B cell (primary cell): ENCODE data around the gene CNKSR3. TPM values are rescaled to one million over a fixed set of nuclear protein-coding genes. Genes with fewer than 3 reads are reported as not detected.

Source experiments
- ATAC-seq: fragments of 200-7000 bp; cut with Tn5 transposase; one replicate; pipeline ENCODE4 v1.10.0; 2021; ENCODE audit warnings: low read depth, mild to moderate bottlenecking, moderate number of reproducible peaks, moderate library complexity
- CTCF ChIA-PET: fragments of 350-600 bp; sonication (Branson Sonifier 250); formaldehyde crosslinking; loops from one replicate; lab custom pipeline; 2021; ENCODE audit warnings: antibody characterized with exemption, inconsistent platforms; lab: Charles Lee
- POLR2A ChIA-PET: fragments of 350-600 bp; sonication (Branson Sonifier 250); formaldehyde crosslinking; loops from one replicate; lab custom pipeline; 2021; ENCODE audit warnings: antibody characterized with exemption; lab: Charles Lee
- DNase-seq: peaks from one replicate; pipeline ENCODE4 v3.0.0; 2013
- H2AFZ ChIP-seq: 2 replicates; pipeline ENCODE4 v1.6.1; 2012; ENCODE audit warnings: mild to moderate bottlenecking, low read depth, low read length; ENCODE audit not compliant: insufficient read depth, poor library complexity, severe bottlenecking
- H3K27ac ChIP-seq, 2 donors: 1 replicate in 1 of 2; 2 replicates in 1 of 2; pipeline ENCODE4 v1.5.1; 2012 to 2013; ENCODE audit warnings: low read length in 2 of 2, mild to moderate bottlenecking in 2 of 2, moderate library complexity in 1 of 2
- H3K27me3 ChIP-seq, 4 experiments: fragments of 200-600 bp in 1 of 4; sonication (generic) in 1 of 4; replicated peaks in 1 of 4; 1 replicate in 2 of 4; 2 replicates in 2 of 4; pipeline versions ENCODE4 v1.6.1 to v1.7.0; 2013 to 2016; ENCODE audit warnings: low read length in 3 of 4, mild to moderate bottlenecking in 2 of 4, mixed read lengths in 1 of 4, moderate library complexity in 1 of 4; ENCODE audit not compliant: insufficient read depth in 4 of 4, control insufficient read depth in 3 of 4; ENCODE audit errors: control extremely low read depth in 1 of 4
- H3K36me3 ChIP-seq, 2 experiments: replicated peaks in 1 of 2; 1 replicate in 1 of 2; 2 replicates in 1 of 2; pipeline versions ENCODE4 v1.6.1 to v1.7.1; 2013; ENCODE audit warnings: low read length in 1 of 2; ENCODE audit not compliant: insufficient read depth in 2 of 2, control insufficient read depth in 1 of 2; ENCODE audit errors: control extremely low read depth in 1 of 2, extremely low read depth in 1 of 2
- H3K4me1 ChIP-seq, 2 donors: fragments of 200-600 bp in 1 of 2; sonication (generic) in 1 of 2; 1 replicate in 1 of 2; 2 replicates in 1 of 2; pipeline versions ENCODE4 v1.5.1 to v1.6.1; 2013 to 2017; ENCODE audit warnings: low read length in 2 of 2; ENCODE audit not compliant: control insufficient read depth in 2 of 2, insufficient read depth in 2 of 2
- H3K4me2 ChIP-seq: replicated peaks from 2 replicates; pipeline ENCODE3; 2012; ENCODE audit warnings: mild to moderate bottlenecking, low read depth, low read length; ENCODE audit not compliant: poor library complexity, severe bottlenecking
- H3K4me3 ChIP-seq, 5 experiments: fragments of 200-600 bp in 1 of 5; sonication (generic) in 1 of 5; 1 replicate in 3 of 5; 2 replicates in 2 of 5; pipeline versions ENCODE4 v1.5.1 to v1.7.0; 2011 to 2016; ENCODE audit warnings: low read length in 4 of 5, mild to moderate bottlenecking in 4 of 5, low read depth in 2 of 5, control low read depth in 1 of 5, moderate library complexity in 1 of 5; ENCODE audit not compliant: insufficient read depth in 1 of 5; ENCODE audit errors: control extremely low read depth in 1 of 5, extremely low read depth in 1 of 5
- H3K79me2 ChIP-seq: fragments of 200-600 bp; sonication (generic); one replicate; pipeline ENCODE4 v1.6.0; 2016; ENCODE audit warnings: low read length; ENCODE audit not compliant: control insufficient read depth, insufficient read depth
- H3K9ac ChIP-seq: fragments of 200-600 bp; sonication (generic); 2 replicates; pipeline ENCODE4 v1.6.1; 2017; ENCODE audit warnings: mild to moderate bottlenecking, low read length, moderate library complexity
- H3K9me3 ChIP-seq, 3 donors: one replicate each; pipeline versions ENCODE4 v1.6.1 to v1.7.1; 2013; ENCODE audit warnings: low read length in 2 of 3; ENCODE audit not compliant: control insufficient read depth in 2 of 3, insufficient read depth in 1 of 3; ENCODE audit errors: control extremely low read depth in 1 of 3
- H4K20me1 ChIP-seq: 2 replicates; pipeline ENCODE4 v1.6.0; 2012; ENCODE audit warnings: mild to moderate bottlenecking, low read length; ENCODE audit not compliant: insufficient read depth, control insufficient read depth, poor library complexity, severe bottlenecking
- H3K27ac Mint-ChIP-seq: one replicate; pipeline ENCODE4 v1.8.0; 2021; ENCODE audit warnings: mixed read lengths
- H3K27me3 Mint-ChIP-seq: one replicate; pipeline ENCODE4 v1.8.0; 2021; ENCODE audit warnings: mixed read lengths
- H3K4me1 Mint-ChIP-seq: one replicate; pipeline ENCODE4 v1.8.0; 2021; ENCODE audit warnings: mixed read lengths
- H3K4me3 Mint-ChIP-seq: one replicate; pipeline ENCODE4 v1.8.0; 2021; ENCODE audit warnings: mixed read lengths
- H3K9me3 Mint-ChIP-seq: one replicate; pipeline ENCODE4 v1.8.0; 2022; ENCODE audit warnings: mixed read lengths; ENCODE audit not compliant: insufficient read depth
- CTCF ChIP-seq: fragments of 200-600 bp; IDR thresholded peaks from one replicate; pipeline ENCODE4 v1.8.0; 2022; ENCODE audit warnings: antibody characterized with exemption, mild to moderate bottlenecking
- EZH2 ChIP-seq: IDR thresholded peaks from 2 replicates; pipeline ENCODE4 v1.6.1; 2012; ENCODE audit warnings: borderline replicate concordance, low read depth, mild to moderate bottlenecking, moderate library complexity, low read length; ENCODE audit not compliant: insufficient read depth, poor library complexity, severe bottlenecking
- WGBS: methylation state at CpG from one replicate; pipeline ENCODE4 v1.1.5; 2013; ENCODE audit warnings: missing lambda C conversion rate; ENCODE audit not compliant: insufficient coverage; 5-methylcytosine and 5-hydroxymethylcytosine counted together
- intact Hi-C: fragments of 100-400 bp; cut with micrococcal nuclease; formaldehyde crosslinking; loops from one replicate; pipeline ENCODE4 v1.10.0; 2022
- polyA plus RNA-seq: library from polyadenylated mRNA; depleted of rRNA; stranded (reverse); fragments of >200 nt; gene quantifications from 2 replicates; pipeline ENCODE4 v1.2.3, GENCODE V29; 2012
- total RNA-seq, 2 donors: library from RNA; stranded (reverse); fragments of 120-200 nt in 1 of 2; gene quantifications; 1 replicate in 1 of 2; 2 replicates in 1 of 2; pipeline versions ENCODE4 v1.2.3 to v1.2.4, GENCODE V29; 2013 to 2022

CNKSR3 gene
- total and polyA plus RNA-seq, 2 donors (not counting 1 experiment from before 2014, with no cell fraction given), result not detected

- DNase-seq, result no peak
- Mint-ChIP-seq H3K4me1 (no peaks in the 10 kb centered on the region), H3K9me3 (no peaks in the 10 kb centered on the region), H3K27ac (no peak overlapping the region), H3K4me3 (no peak overlapping the region), H3K27me3 (peaks cover 3% of the 10 kb centered on the region)
- ATAC-seq, result no peak
- H3K9me3 ChIP-seq, result peaks cover 0 to 4% (median 0%) of the 10 kb centered on the region in 3 donors
- H3K27ac ChIP-seq, result no peak overlapping the region
- TF ChIP-seq EZH2 (no peak), CTCF (no peak)
- ChIA-PET CTCF (no interaction called here), POLR2A (no interaction called here)
- H4K20me1 ChIP-seq, result no peaks in the 10 kb centered on the region
- H3K27me3 ChIP-seq, result no peaks in the 10 kb centered on the region
- no CpG with 5 or more reads among the region's 2 CpGs for WGBS
- H3K79me2 ChIP-seq, result no peaks in the 10 kb centered on the region
- H2AFZ ChIP-seq, result no peak overlapping the region
- intact Hi-C loops, result no loop called here
- H3K9ac ChIP-seq, result no peak overlapping the region
- H3K36me3 ChIP-seq, result no peaks in the 10 kb centered on the region
- H3K4me3 ChIP-seq, result no peak overlapping the region
- no peak overlapping the region for H3K4me2 ChIP-seq
- H3K4me1 ChIP-seq, result no peaks in the 10 kb centered on the region
These were observed 132.0 kb downstream of the CNKSR3 start for GRCh38 chr6:154378518-154378917.

DNA sequence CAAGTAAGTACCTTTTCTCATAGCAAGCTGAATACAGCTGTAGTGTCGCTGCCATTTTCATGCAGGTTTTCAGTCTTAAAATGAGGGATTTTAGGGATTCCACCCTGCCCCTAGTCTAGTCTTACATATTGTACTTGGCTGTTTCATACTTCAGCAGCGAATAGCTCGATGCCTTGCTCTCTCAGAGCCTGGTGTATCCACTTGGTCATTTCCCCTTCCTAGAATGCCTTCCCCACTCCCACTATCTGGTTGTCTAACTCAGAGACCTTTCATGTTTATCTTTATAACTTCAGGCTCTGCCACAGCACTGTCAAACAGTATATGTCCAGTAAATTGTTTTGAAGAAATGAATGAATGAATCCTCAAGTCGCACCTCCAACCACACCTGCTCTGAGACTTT, 132.8 kb downstream of the CNKSR3 start:
- Mint-ChIP-seq H3K27me3 (peaks cover 6% of the 10 kb centered on the region), H3K27ac (no peak overlapping the region), H3K4me3 (no peak overlapping the region), H3K4me1 (no peaks in the 10 kb centered on the region), H3K9me3 (no peaks in the 10 kb centered on the region)
- Histone ChIP-seq H3K4me2 (no peak overlapping the region), H2AFZ (no peak overlapping the region), H3K27me3 (no peaks in the 10 kb centered on the region), H3K9ac (no peak overlapping the region), H3K9me3 (no peaks in the 10 kb centered on the region), H3K27ac (no peak overlapping the region), H3K36me3 (no peaks in the 10 kb centered on the region), H3K79me2 (no peaks in the 10 kb centered on the region), H3K4me3 (no peak overlapping the region), H4K20me1 (no peaks in the 10 kb centered on the region), H3K4me1 (no peaks in the 10 kb centered on the region)
- WGBS, result 92% methylated on average over 3 of the region's 4 CpGs
- no peak for DNase-seq
- no peak for ATAC-seq
- POLR2A ChIA-PET, result no interaction called here
- CTCF ChIA-PET, result no interaction called here
- TF ChIP-seq CTCF (no peak), EZH2 (no peak)
- intact Hi-C loops, result no loop called here
